Ovary (tissue), 3 donors: ENCODE results near the gene HOXA6.

Experiments used
- CTCF ChIP-seq, 3 donors: fragments of 450-650 bp in 2 of 3; fragments of 200-600 bp in 1 of 3; IDR thresholded peaks; one replicate each; pipeline versions ENCODE4 v1.5.1 to v1.8.0; 2016 to 2022; ENCODE audit warnings: antibody characterized with exemption in 3 of 3, mild to moderate bottlenecking in 1 of 3
- POLR2A ChIP-seq: fragments of 450-650 bp; IDR thresholded peaks from one replicate; pipeline ENCODE4 v1.6.1; 2017; ENCODE audit warnings: antibody characterized with exemption, mild to moderate bottlenecking, moderate library complexity
- donor health status: DM: no; HTN: no; CAD: no.

- TF ChIP-seq POLR2A (no peak), CTCF (IDR thresholded peaks at IDR 0.05) (no peak)
Measured at GRCh38 chr7:27165089-27165995, 17.8 kb upstream of the HOXA6 start, which contains the start of gene HOXA9.
